ENCODE data around the gene SGCA. TPM values are rescaled to one million over a fixed set of nuclear protein-coding genes. Genes with fewer than 3 reads are reported as not detected.
A peak's percentile ranks its signal among the peaks of the same experiment; 100 is the strongest.

SGCA gene
- total and polyA plus RNA-seq, 2 of the 13 experiments (the other 11 are each of a cell fraction or from before 2014, with no cell fraction given) = not detected

DNA sequence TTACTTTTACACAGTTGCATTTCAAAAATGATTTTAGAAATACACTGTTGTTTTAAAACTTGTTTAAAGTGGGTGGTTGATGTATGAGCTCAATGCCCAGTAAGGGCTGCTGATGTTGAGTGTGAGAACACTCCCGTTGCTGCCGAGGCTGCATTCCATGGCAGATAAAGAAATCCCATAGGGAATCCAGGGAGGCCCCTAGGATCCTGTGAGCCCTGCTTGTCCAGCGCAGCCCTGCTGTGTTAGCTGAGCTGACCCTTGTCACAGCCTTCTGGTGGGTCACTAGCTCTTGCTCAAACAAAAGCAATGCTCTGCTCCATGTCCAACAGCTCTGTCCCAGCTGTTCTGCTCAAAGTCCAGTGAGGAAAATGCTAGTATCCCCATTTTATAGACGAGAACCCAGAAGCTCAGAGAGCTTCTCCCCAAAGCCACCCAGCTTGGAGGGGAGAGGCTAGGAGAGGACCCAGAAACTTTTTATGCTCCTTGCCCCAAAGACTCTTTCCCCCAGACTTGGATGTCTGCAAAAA is 54.2 kb downstream of the SGCA start (continued):
- TF ChIP-seq, protein P1, sequence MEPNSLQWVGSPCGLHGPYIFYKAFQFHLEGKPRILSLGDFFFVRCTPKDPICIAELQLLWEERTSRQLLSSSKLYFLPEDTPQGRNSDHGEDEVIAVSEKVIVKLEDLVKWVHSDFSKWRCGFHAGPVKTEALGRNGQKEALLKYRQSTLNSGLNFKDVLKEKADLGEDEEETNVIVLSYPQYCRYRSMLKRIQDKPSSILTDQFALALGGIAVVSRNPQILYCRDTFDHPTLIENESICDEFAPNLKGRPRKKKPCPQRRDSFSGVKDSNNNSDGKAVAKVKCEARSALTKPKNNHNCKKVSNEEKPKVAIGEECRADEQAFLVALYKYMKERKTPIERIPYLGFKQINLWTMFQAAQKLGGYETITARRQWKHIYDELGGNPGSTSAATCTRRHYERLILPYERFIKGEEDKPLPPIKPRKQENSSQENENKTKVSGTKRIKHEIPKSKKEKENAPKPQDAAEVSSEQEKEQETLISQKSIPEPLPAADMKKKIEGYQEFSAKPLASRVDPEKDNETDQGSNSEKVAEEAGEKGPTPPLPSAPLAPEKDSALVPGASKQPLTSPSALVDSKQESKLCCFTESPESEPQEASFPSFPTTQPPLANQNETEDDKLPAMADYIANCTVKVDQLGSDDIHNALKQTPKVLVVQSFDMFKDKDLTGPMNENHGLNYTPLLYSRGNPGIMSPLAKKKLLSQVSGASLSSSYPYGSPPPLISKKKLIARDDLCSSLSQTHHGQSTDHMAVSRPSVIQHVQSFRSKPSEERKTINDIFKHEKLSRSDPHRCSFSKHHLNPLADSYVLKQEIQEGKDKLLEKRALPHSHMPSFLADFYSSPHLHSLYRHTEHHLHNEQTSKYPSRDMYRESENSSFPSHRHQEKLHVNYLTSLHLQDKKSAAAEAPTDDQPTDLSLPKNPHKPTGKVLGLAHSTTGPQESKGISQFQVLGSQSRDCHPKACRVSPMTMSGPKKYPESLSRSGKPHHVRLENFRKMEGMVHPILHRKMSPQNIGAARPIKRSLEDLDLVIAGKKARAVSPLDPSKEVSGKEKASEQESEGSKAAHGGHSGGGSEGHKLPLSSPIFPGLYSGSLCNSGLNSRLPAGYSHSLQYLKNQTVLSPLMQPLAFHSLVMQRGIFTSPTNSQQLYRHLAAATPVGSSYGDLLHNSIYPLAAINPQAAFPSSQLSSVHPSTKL (CRISPR knock-in tag; IDR thresholded peaks at IDR 0.05) = no peak
- TF ChIP-seq, protein P2, sequence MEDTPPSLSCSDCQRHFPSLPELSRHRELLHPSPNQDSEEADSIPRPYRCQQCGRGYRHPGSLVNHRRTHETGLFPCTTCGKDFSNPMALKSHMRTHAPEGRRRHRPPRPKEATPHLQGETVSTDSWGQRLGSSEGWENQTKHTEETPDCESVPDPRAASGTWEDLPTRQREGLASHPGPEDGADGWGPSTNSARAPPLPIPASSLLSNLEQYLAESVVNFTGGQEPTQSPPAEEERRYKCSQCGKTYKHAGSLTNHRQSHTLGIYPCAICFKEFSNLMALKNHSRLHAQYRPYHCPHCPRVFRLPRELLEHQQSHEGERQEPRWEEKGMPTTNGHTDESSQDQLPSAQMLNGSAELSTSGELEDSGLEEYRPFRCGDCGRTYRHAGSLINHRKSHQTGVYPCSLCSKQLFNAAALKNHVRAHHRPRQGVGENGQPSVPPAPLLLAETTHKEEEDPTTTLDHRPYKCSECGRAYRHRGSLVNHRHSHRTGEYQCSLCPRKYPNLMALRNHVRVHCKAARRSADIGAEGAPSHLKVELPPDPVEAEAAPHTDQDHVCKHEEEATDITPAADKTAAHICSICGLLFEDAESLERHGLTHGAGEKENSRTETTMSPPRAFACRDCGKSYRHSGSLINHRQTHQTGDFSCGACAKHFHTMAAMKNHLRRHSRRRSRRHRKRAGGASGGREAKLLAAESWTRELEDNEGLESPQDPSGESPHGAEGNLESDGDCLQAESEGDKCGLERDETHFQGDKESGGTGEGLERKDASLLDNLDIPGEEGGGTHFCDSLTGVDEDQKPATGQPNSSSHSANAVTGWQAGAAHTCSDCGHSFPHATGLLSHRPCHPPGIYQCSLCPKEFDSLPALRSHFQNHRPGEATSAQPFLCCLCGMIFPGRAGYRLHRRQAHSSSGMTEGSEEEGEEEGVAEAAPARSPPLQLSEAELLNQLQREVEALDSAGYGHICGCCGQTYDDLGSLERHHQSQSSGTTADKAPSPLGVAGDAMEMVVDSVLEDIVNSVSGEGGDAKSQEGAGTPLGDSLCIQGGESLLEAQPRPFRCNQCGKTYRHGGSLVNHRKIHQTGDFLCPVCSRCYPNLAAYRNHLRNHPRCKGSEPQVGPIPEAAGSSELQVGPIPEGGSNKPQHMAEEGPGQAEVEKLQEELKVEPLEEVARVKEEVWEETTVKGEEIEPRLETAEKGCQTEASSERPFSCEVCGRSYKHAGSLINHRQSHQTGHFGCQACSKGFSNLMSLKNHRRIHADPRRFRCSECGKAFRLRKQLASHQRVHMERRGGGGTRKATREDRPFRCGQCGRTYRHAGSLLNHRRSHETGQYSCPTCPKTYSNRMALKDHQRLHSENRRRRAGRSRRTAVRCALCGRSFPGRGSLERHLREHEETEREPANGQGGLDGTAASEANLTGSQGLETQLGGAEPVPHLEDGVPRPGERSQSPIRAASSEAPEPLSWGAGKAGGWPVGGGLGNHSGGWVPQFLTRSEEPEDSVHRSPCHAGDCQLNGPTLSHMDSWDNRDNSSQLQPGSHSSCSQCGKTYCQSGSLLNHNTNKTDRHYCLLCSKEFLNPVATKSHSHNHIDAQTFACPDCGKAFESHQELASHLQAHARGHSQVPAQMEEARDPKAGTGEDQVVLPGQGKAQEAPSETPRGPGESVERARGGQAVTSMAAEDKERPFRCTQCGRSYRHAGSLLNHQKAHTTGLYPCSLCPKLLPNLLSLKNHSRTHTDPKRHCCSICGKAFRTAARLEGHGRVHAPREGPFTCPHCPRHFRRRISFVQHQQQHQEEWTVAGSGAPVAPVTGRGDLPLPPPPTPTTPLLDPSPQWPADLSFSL (CRISPR knock-in tag; IDR thresholded peaks at IDR 0.05) = no peak
- TF ChIP-seq FIP1L1 (IDR thresholded peaks at IDR 0.05; ENCODE audit: borderline replicate concordance, insufficient read depth, low read depth, low read length) = no peak
- TF ChIP-seq ZNF703 (CRISPR knock-in tag; IDR thresholded peaks at IDR 0.05; ENCODE audit: borderline replicate concordance) = no peak
- TF ChIP-seq, protein P3, sequence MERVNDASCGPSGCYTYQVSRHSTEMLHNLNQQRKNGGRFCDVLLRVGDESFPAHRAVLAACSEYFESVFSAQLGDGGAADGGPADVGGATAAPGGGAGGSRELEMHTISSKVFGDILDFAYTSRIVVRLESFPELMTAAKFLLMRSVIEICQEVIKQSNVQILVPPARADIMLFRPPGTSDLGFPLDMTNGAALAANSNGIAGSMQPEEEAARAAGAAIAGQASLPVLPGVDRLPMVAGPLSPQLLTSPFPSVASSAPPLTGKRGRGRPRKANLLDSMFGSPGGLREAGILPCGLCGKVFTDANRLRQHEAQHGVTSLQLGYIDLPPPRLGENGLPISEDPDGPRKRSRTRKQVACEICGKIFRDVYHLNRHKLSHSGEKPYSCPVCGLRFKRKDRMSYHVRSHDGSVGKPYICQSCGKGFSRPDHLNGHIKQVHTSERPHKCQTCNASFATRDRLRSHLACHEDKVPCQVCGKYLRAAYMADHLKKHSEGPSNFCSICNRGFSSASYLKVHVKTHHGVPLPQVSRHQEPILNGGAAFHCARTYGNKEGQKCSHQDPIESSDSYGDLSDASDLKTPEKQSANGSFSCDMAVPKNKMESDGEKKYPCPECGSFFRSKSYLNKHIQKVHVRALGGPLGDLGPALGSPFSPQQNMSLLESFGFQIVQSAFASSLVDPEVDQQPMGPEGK (CRISPR knock-in tag; IDR thresholded peaks at IDR 0.05) = peak; percentile 59
- no peak for TF ChIP-seq KLF11 (CRISPR knock-in tag; IDR thresholded peaks at IDR 0.05)
- TF ChIP-seq SP5 (CRISPR knock-in tag; IDR thresholded peaks at IDR 0.05; ENCODE audit: borderline replicate concordance, low read depth) = no peak
- no peak for TF ChIP-seq MIXL1 (CRISPR knock-in tag; IDR thresholded peaks at IDR 0.05)
- TF ChIP-seq HCFC1 (IDR thresholded peaks at IDR 0.05; ENCODE audit: low read depth, low read length) = no peak
- TF ChIP-seq THAP11 (CRISPR knock-in tag; IDR thresholded peaks at IDR 0.05) = no peak
- TF ChIP-seq ZNF841 (CRISPR knock-in tag; IDR thresholded peaks at IDR 0.05; ENCODE audit: borderline replicate concordance) = no peak
- no peak for TF ChIP-seq KLF9 (CRISPR knock-in tag; IDR thresholded peaks at IDR 0.05; ENCODE audit: low read depth)
- TF ChIP-seq ZNF441 (CRISPR knock-in tag; IDR thresholded peaks at IDR 0.05; ENCODE audit: borderline replicate concordance) = no peak
- TF ChIP-seq, protein P4, sequence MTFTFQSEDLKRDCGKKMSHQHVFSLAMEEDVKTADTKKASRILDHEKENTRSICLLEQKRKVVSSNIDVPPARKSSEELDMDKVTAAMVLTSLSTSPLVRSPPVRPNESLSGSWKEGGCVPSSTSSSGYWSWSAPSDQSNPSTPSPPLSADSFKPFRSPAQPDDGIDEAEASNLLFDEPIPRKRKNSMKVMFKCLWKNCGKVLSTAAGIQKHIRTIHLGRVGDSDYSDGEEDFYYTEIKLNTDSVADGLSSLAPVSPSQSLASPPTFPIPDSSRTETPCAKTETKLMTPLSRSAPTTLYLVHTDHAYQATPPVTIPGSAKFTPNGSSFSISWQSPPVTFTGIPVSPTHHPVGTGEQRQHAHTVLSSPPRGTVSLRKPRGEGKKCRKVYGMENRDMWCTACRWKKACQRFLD (CRISPR knock-in tag; IDR thresholded peaks at IDR 0.05; ENCODE audit: borderline replicate concordance) = no peak
- no peak for TF ChIP-seq ZNF232 (CRISPR knock-in tag; IDR thresholded peaks at IDR 0.05; ENCODE audit: borderline replicate concordance)
- no peak for TF ChIP-seq ZNF557 (CRISPR knock-in tag; IDR thresholded peaks at IDR 0.05)
- no peak for TF ChIP-seq BRCA1 (CRISPR knock-in tag; IDR thresholded peaks at IDR 0.05)
- TF ChIP-seq ZNF34 (CRISPR knock-in tag; IDR thresholded peaks at IDR 0.05; ENCODE audit: borderline replicate concordance) = no peak
